ENCODE data around the gene TULP1.

DNA sequence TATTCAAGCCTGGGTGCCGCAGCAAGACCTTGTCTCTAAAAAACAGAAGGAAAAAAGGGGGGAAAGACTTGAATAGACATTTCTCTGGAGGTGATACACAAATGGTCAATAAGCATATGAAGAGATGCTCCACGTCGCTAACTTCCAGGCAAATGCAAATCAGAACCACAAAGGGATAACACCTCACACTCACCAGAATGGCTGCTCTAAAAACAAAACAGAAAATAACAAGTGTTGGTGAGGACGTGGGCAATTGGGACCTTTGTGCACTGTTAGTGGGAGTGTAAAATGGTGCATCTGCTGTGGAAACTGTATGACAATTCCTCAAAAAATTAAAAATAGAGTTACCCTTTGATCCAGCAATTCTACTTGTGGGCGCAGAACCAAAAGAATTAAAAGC lies 48.4 kb upstream of the TULP1 start:
- TF ChIP-seq EZH2 (IDR thresholded peaks at IDR 0.05; ENCODE audit: insufficient read depth, poor library complexity, severe bottlenecking) (no peak), EZH2phosphoT487 (IDR thresholded peaks at IDR 0.05; ENCODE audit: insufficient read depth, low read depth) (no peak)
